BLaER1 treated with 17β-estradiol and CSF1 and Interleukin-3, amounts not matched to agents 10 nM and 100 nM (cell line): ENCODE results near the gene SHROOM3.

Experiments used
- H3K27ac ChIP-seq, 11 experiments: shearing (Covaris generic); formaldehyde crosslinking; 2 replicates each; pipeline ENCODE4 v1.8.1; 2022
- H3K27me3 ChIP-seq, 11 experiments: shearing (Covaris generic); formaldehyde crosslinking; 2 replicates each; pipeline ENCODE4 v1.8.1; 2022
- H3K36me3 ChIP-seq, 11 experiments: shearing (Covaris generic); formaldehyde crosslinking; 2 replicates each; pipeline ENCODE4 v1.8.1; 2022
- H3K4me1 ChIP-seq, 10 experiments: shearing (Covaris generic); formaldehyde crosslinking; 2 replicates each; pipeline ENCODE4 v1.8.1; 2022
- H3K4me2 ChIP-seq, 11 experiments: shearing (Covaris generic); formaldehyde crosslinking; 2 replicates each; pipeline ENCODE4 v1.8.1; 2022
- H3K4me3 ChIP-seq, 10 experiments: shearing (Covaris generic); formaldehyde crosslinking; 2 replicates each; pipeline ENCODE4 v1.8.1; 2022
- H3K9ac ChIP-seq, 11 experiments: shearing (Covaris generic); formaldehyde crosslinking; 2 replicates each; pipeline ENCODE4 v1.8.1; 2022
- H3K9me3 ChIP-seq, 11 experiments: shearing (Covaris generic); formaldehyde crosslinking; replicated peaks in 1 of 11; 2 replicates each; pipeline ENCODE4 v1.8.1; 2022
- H4K20me1 ChIP-seq, 11 experiments: shearing (Covaris generic); formaldehyde crosslinking; 2 replicates each; pipeline ENCODE4 v1.8.1; 2022
- Cebpa-rat ChIP-seq, 11 experiments: shearing (Covaris generic); IDR thresholded peaks; 2 replicates each; pipeline ENCODE4 v1.8.1; 2022

Gene SHROOM3

GRCh38 chr4:76801621-76802235 is 366.7 kb downstream of the SHROOM3 start:
- Histone ChIP-seq H3K27ac (no peak overlapping the region), H4K20me1 (no peaks in the 10 kb centered on the region), H3K4me3 (no peak overlapping the region), H3K4me1 (peaks cover 0 to 6% (median 0%) of the 10 kb centered on the region in 10 experiments; a peak in 1 of 20 replicates), H3K9ac (no peak overlapping the region), H3K9me3 (peaks cover under 1 to 20% (median 4%) of the 10 kb centered on the region in 11 experiments; a peak in 12 of 22 replicates), H3K27me3 (no peaks in the 10 kb centered on the region), H3K36me3 (no peaks in the 10 kb centered on the region), H3K4me2 (no peak overlapping the region)
- TF ChIP-seq Cebpa-rat (IDR thresholded peaks at IDR 0.05): no peak

- Histone ChIP-seq H3K4me2 (no peak overlapping the region), H3K9me3 (peaks cover 6 to 27% (median 10%) of the 10 kb centered on the region in 11 experiments; a peak in 17 of 22 replicates), H3K4me1 (peaks cover 0 to 6% (median 0%) of the 10 kb centered on the region in 10 experiments; a peak in 1 of 20 replicates), H3K9ac (no peak overlapping the region), H4K20me1 (no peaks in the 10 kb centered on the region), H3K36me3 (no peaks in the 10 kb centered on the region), H3K4me3 (no peak overlapping the region), H3K27me3 (no peaks in the 10 kb centered on the region), H3K27ac (no peak overlapping the region)
- no peak for TF ChIP-seq Cebpa-rat (IDR thresholded peaks at IDR 0.05)
Observed at GRCh38 chr4:76802236-76803021, 367.4 kb downstream of the SHROOM3 start.

GRCh38 chr4:76803522-76803921 is 368.5 kb downstream of the SHROOM3 start:
- Histone ChIP-seq H3K4me1 (peaks cover 0 to 6% (median 0%) of the 10 kb centered on the region in 10 experiments; a peak in 1 of 20 replicates), H3K36me3 (no peaks in the 10 kb centered on the region), H3K9ac (no peak overlapping the region), H4K20me1 (no peaks in the 10 kb centered on the region), H3K4me3 (no peak overlapping the region), H3K4me2 (no peak overlapping the region), H3K9me3 (peaks cover 16 to 36% (median 21%) of the 10 kb centered on the region in 11 experiments), H3K27ac (no peak overlapping the region), H3K27me3 (no peaks in the 10 kb centered on the region)
- TF ChIP-seq Cebpa-rat (IDR thresholded peaks at IDR 0.05): no peak

GRCh38 chr4:76804096-76804495 is 369.1 kb downstream of the SHROOM3 start:
- Histone ChIP-seq H3K27ac (no peak overlapping the region), H4K20me1 (no peaks in the 10 kb centered on the region), H3K9me3 (peaks cover 21 to 35% (median 27%) of the 10 kb centered on the region in 11 experiments), H3K27me3 (no peaks in the 10 kb centered on the region), H3K4me3 (no peak overlapping the region), H3K4me1 (peaks cover 0 to 6% (median 0%) of the 10 kb centered on the region in 10 experiments; a peak in 1 of 20 replicates), H3K9ac (no peak overlapping the region), H3K4me2 (no peak overlapping the region), H3K36me3 (no peaks in the 10 kb centered on the region)
- no peak for TF ChIP-seq Cebpa-rat (IDR thresholded peaks at IDR 0.05)

- no peak for TF ChIP-seq Cebpa-rat (IDR thresholded peaks at IDR 0.05)
- H3K9me3 ChIP-seq: peaks cover 21 to 34% (median 29%) of the 10 kb centered on the region in 11 experiments
- H3K4me1 ChIP-seq: peaks cover 0 to 6% (median 0%) of the 10 kb centered on the region in 10 experiments; a peak in 1 of 20 replicates
- H3K4me2 ChIP-seq: no peak overlapping the region
- no peaks in the 10 kb centered on the region for H4K20me1 ChIP-seq
- H3K27ac ChIP-seq: no peak overlapping the region
- no peaks in the 10 kb centered on the region for H3K27me3 ChIP-seq
- no peaks in the 10 kb centered on the region for H3K36me3 ChIP-seq
- no peak overlapping the region for H3K4me3 ChIP-seq
- H3K9ac ChIP-seq: no peak overlapping the region
Observed at GRCh38 chr4:76806346-76806745, 371.3 kb downstream of the SHROOM3 start.

GRCh38 chr4:76806757-76807156 is 371.7 kb downstream of the SHROOM3 start:
- Histone ChIP-seq H3K9me3 (peaks cover 21 to 34% (median 29%) of the 10 kb centered on the region in 11 experiments), H3K4me2 (no peak overlapping the region), H3K4me1 (peaks cover 0 to 6% (median 0%) of the 10 kb centered on the region in 10 experiments; a peak in 1 of 20 replicates), H4K20me1 (no peaks in the 10 kb centered on the region), H3K9ac (no peak overlapping the region), H3K4me3 (no peak overlapping the region), H3K27me3 (no peaks in the 10 kb centered on the region), H3K36me3 (no peaks in the 10 kb centered on the region), H3K27ac (no peak overlapping the region)
- no peak for TF ChIP-seq Cebpa-rat (IDR thresholded peaks at IDR 0.05)

- H3K4me1 ChIP-seq: peaks cover 0 to 6% (median 0%) of the 10 kb centered on the region in 10 experiments; a peak in 1 of 20 replicates
- H4K20me1 ChIP-seq: no peaks in the 10 kb centered on the region
- no peak overlapping the region for H3K27ac ChIP-seq
- H3K36me3 ChIP-seq: no peaks in the 10 kb centered on the region
- H3K4me2 ChIP-seq: no peak overlapping the region
- no peak overlapping the region for H3K9ac ChIP-seq
- H3K9me3 ChIP-seq: peaks cover 21 to 34% (median 29%) of the 10 kb centered on the region in 11 experiments
- TF ChIP-seq Cebpa-rat (IDR thresholded peaks at IDR 0.05): no peak
- H3K4me3 ChIP-seq: no peak overlapping the region
- H3K27me3 ChIP-seq: no peaks in the 10 kb centered on the region
Observed at GRCh38 chr4:76809594-76810305, 374.7 kb downstream of the SHROOM3 start.

GRCh38 chr4:76811604-76812412 is 376.8 kb downstream of the SHROOM3 start:
- Histone ChIP-seq H3K27me3 (no peaks in the 10 kb centered on the region), H3K9ac (no peak overlapping the region), H4K20me1 (no peaks in the 10 kb centered on the region), H3K4me3 (no peak overlapping the region), H3K36me3 (no peaks in the 10 kb centered on the region), H3K9me3 (peaks cover 29 to 46% (median 39%) of the 10 kb centered on the region in 11 experiments), H3K27ac (no peak overlapping the region), H3K4me1 (no peaks in the 10 kb centered on the region), H3K4me2 (no peak overlapping the region)
- TF ChIP-seq Cebpa-rat (IDR thresholded peaks at IDR 0.05): no peak
